Kidney epithelial cell (primary cell): ENCODE measurements around the gene UTS2R. TPM values are rescaled to one million over a fixed set of nuclear protein-coding genes. Genes with fewer than 3 reads are reported as not detected.

Experiments used
- DNase-seq: peaks from one replicate; pipeline ENCODE4 v3.0.0-alpha.2; 2010; ENCODE audit warnings: low read depth
- H3K27me3 ChIP-seq: 2 replicates; pipeline ENCODE4 v1.6.0; 2011; ENCODE audit warnings: low read length; ENCODE audit not compliant: control insufficient read depth, insufficient read depth
- H3K36me3 ChIP-seq: 2 replicates; pipeline ENCODE4 v1.5.1; 2011; ENCODE audit warnings: low read length; ENCODE audit not compliant: control insufficient read depth, insufficient read depth
- H3K4me3 ChIP-seq: 2 replicates; pipeline ENCODE4 v1.5.1; 2011; ENCODE audit warnings: low read depth, mild to moderate bottlenecking, control low read depth, low read length
- total RNA-seq: library from RNA; depleted of rRNA; stranded (reverse); fragments of >200 nt; gene quantifications from 2 replicates; pipeline ENCODE4 v1.2.3, GENCODE V29; 2015
- TF ChIP-seq, protein P1 (sequence below): IDR thresholded peaks from 2 replicates; pipeline ENCODE4 v1.5.1; 2011; ENCODE audit warnings: mild to moderate bottlenecking, moderate library complexity, low read length, control low read depth, inconsistent platforms; ENCODE audit not compliant: insufficient read depth, poor library complexity, severe bottlenecking

Gene UTS2R
- total RNA-seq, 1 donor from 2014 or later = not detected

DNA sequence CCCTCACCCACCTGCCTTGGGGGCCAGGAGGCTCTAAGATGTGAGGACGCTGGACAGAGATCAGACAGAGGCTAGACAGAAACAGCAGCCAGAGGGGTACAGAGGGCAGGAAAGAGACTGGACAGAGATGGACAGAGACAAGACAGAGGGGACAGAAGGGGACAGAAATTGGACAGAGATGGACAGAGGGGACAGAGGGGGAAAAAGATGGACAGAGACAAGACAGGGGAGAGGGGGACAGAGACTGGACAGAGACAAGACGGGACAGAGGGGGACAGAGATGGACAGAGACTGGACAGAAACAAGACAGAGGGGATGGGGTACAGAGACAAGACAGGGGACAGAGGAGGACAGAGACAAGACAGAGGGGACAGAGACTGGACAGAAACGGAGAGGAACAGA is 16.1 kb downstream of the UTS2R start:
- TF ChIP-seq, protein P1, sequence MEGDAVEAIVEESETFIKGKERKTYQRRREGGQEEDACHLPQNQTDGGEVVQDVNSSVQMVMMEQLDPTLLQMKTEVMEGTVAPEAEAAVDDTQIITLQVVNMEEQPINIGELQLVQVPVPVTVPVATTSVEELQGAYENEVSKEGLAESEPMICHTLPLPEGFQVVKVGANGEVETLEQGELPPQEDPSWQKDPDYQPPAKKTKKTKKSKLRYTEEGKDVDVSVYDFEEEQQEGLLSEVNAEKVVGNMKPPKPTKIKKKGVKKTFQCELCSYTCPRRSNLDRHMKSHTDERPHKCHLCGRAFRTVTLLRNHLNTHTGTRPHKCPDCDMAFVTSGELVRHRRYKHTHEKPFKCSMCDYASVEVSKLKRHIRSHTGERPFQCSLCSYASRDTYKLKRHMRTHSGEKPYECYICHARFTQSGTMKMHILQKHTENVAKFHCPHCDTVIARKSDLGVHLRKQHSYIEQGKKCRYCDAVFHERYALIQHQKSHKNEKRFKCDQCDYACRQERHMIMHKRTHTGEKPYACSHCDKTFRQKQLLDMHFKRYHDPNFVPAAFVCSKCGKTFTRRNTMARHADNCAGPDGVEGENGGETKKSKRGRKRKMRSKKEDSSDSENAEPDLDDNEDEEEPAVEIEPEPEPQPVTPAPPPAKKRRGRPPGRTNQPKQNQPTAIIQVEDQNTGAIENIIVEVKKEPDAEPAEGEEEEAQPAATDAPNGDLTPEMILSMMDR = no peak
- no peaks in the 10 kb centered on the region for H3K36me3 ChIP-seq
- H3K4me3 ChIP-seq = no peak overlapping the region
- H3K27me3 ChIP-seq = peaks cover 44% of the 10 kb centered on the region
- DNase-seq = no peak

DNA sequence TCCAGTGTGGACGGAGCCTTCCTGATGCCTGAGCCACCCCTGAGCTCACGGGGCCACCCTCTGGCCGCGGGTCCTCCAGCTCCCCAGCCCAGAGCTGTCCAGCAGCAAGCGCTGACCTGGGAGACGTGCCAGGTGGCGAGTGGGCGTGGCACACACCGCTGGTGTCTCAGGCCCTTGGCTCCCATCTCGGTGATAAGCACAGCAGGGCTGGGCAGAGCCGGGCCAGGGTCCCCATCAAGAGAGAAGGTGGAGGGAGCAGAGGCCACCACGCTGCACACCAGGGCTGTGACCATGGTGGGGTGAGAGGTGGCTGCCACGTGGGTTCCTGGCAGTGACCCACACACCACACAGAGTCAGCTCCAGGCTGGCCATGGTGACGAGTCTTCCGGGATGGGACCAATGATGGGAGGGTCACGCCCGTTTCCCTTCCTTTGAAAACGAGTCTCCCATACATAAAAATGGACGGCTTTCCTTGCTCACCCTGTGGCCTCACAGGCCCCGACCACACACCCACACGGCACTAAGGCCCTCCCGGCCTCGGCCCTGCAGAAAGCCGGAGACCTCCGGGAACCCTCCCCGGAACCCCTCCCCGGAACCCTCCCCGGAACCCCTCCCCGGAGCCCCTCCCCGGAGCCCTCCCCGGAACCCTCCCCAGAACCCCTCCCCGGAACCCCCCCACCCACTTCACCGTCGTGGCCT is 16.8 kb downstream of the UTS2R start:
- Histone ChIP-seq H3K4me3 (no peak overlapping the region), H3K36me3 (no peaks in the 10 kb centered on the region), H3K27me3 (peaks cover 40% of the 10 kb centered on the region)
- DNase-seq = no peak
- TF ChIP-seq, protein P1 = no peak

DNA sequence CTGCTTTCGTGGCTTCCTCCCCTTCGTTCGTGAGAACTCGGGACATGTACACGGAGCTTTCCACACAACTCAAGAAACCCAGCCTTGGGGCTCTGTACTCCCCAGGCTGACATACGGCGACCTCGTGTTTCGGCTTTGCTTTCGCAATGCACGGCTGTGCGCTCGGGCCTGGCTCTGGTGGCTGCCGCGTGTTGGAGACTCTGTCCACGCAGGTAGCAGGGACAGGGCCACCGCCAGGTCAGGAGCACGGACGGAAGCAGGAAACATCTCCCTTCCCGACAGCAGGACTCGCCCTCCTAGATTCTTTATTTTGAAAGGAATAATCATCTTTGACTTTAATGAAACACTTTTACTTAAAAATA is 17.3 kb downstream of the UTS2R start:
- H3K27me3 ChIP-seq = peaks cover 36% of the 10 kb centered on the region
- TF ChIP-seq, protein P1 = no peak

DNA sequence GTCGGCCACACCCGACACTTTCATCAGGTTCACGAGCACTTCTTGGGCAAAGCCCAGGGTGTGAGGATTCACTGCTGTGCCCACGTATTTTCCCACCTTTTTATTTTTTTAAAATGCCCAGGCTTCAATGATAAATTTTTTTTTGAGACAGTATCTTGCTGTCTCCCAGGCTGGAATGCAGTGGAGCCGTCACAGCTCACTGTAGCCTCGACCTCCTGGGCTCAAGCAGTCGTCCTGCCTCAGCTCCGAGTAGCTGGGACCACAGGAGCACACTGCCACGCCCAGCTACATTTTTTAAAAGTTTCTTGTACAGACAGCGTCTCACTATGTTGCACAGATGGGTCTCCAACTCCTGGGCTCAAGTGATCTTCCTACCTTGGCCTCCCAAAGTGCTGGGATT is 17.8 kb downstream of the UTS2R start:
- TF ChIP-seq, protein P1 = no peak

More for the DNA sequence above, 17.3 kb downstream of the UTS2R start:
- H3K4me3 ChIP-seq = no peak overlapping the region
- no peak for DNase-seq
- no peaks in the 10 kb centered on the region for H3K36me3 ChIP-seq

DNA sequence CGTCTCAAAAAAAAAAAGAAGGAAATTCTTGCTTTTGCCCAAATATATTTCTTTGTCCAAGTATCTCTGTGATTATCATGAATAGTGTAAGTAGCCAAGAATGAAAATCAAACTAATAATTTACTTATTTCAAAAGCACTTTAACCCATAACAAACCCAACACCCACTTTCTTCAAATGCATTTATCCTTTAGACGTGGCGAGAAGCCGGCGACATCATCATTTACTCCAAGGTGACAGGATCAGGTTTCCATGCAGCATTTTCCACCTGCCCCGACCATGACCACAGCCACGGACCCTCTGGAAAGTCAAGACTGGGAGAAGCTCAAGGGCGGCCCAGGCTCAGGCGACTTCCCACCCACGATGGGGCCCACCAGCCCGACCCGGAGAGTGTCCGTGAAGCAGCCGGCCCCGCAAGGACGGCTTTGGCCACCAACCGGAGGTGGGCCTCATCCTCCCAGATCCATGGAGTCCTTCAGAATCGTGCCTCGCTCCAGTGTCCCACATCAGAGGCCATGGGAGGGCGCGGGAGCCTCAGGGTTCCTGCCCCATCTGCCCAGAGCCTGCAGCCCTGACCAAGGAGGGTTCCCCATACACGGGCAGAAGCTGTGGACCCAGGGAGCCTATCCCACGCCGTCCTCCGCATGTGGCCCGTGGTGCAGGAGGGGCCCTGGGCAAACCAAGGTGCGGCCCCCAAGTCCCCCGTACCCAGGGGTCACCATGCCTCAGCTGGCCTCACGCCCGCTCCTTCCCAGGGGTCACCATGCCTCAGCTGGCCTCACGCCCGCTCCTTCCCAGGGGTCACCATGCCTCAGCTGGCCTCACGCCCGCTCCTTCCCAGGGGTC is 18.7 kb downstream of the UTS2R start:
- TF ChIP-seq, protein P1 = no peak
- DNase-seq = no peak
- H3K36me3 ChIP-seq = no peaks in the 10 kb centered on the region

More for the DNA sequence above, 17.8 kb downstream of the UTS2R start:
- H3K36me3 ChIP-seq = no peaks in the 10 kb centered on the region
- no peak overlapping the region for H3K4me3 ChIP-seq
- no peak for DNase-seq
- peaks cover 31% of the 10 kb centered on the region for H3K27me3 ChIP-seq

More for the DNA sequence above, 18.7 kb downstream of the UTS2R start:
- Histone ChIP-seq H3K27me3 (peaks cover 28% of the 10 kb centered on the region), H3K4me3 (no peak overlapping the region)
